Ramos (cell line): ENCODE measurements around the gene ANKS1B.

Experiments
- in situ Hi-C: fragments of 300-500 bp; cut with MboI; formaldehyde crosslinking; loops from one replicate; pipeline ENCODE4 v1.14.3; 2022; ENCODE audit warnings: low sequenced_read_pairs; ENCODE audit not compliant: unreplicated experiment

ANKS1B gene

DNA sequence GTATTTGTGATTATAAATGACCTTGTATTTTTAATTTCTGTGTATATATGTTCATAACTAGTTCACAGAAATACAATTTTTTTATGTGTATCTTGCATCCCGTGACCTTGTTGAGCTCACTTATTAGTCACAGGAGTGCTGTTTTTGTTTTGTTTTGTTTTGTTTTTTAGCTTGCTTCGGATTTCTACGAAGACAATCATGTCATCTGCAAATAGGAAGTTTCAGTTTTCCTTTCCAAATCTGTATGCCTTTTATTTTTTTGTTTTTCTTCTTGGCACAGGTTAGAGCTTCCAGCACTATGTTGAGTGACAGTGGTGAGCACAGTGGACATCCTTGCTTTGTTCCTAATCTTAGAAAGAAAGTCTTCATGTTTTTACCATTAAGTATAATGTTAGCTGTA is 566.4 kb downstream of the ANKS1B start:
- in situ Hi-C loops = no loop called here

DNA sequence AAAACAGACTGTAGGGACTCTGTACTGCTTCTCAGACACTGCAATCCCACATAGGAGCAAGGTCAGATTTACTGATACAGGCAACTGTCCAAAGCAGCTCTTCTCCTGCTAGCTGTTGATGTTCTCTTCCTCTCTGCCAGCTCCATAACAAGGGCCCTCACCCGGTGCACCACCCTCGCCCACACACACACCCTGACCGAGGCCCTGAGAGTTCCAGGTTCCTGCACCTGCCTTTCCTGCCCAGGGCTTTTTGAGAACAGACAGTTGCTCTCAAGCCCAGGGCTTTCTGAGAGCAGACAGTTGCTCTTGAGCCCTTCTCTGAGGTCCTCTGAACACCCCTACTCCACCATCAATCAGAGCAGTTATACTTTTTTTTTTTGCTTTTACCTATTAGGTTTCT is 571.0 kb downstream of the ANKS1B start:
- in situ Hi-C loops = no loop called here

DNA sequence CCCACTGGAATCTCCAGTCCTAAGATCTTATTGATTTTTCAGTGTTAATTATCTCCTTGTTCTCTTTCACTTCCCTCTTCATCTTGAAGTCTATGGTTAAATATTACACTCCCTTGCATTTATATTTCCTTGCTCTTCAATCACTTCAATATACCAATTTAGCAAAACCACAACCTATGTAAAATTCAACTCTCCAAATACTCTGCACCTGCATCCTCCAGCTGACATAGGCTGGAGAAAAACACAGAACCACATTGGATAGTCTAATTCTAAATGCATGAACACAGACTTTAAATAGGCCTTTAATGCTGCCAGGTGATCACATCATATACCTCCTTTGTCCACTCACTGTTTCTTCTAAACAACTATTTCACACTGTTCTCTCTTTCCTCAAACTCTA is 591.0 kb downstream of the ANKS1B start:
- in situ Hi-C loops = loop anchor here (5.0 to 25.0 kb wide), 2 partner anchors 229 to 881 kb away; partner anchors contain the start of gene TMPO

DNA sequence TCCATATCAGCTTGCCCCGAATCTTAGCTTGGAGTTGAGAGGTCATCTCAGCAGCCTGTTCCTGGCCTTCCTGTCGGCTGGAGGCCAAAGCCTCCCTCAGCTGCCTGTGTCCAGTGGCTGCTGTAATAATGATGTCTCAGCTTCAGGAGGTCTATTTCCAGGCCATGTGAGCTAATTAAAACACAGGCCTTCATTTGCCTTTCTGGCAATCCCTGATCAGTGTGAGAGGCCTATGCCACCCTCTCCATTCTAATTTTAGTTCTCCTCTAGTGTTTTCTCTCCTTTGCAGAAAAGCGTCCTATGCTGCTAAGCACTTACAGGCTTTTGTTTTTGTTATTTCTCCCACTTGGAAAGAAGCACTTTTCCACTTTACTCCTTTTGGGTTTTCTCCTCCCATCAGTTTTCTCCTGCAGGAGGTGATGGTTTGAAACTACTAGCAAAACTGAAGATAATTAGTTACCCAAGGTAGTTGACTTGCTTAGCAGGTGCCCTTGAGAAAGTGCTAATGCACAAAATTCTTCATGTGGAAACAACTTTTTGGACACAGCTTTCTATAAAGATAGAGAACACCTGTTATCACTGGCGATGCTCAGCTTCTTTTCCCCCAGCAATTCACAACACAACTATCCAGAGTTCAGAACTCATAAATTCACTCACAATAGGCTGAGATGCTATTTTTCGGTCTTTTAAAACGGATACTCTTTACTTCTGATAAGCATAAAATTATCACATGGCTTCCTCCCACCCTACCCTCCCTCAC is 592.5 kb downstream of the ANKS1B start:
- in situ Hi-C loops = loop anchor here (5.0 to 25.0 kb wide), 2 partner anchors 230 to 880 kb away; partner anchors contain the start of gene TMPO

DNA sequence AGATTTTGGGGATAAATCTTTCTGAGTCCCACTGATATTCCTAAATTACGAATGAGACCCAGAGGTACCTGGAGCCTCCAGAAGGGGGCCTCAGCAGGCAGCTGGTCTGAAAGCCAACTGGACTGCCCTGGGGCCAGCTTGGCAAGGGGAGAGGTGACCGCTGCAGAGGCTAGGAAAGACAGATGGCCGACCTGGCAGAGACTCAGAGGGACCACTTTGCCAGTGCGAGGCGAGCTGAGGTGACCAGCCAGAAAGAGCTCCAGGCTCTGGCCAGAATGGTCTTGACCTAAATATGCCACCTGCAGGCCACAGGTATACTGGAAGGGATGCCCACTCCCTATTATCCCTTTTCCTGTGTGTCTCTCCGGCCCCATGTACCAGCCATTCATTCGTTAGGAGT is 594.0 kb downstream of the ANKS1B start:
- in situ Hi-C loops = loop anchor here (5.0 to 25.0 kb wide), 2 partner anchors 232 to 878 kb away; partner anchors contain the start of gene TMPO

DNA sequence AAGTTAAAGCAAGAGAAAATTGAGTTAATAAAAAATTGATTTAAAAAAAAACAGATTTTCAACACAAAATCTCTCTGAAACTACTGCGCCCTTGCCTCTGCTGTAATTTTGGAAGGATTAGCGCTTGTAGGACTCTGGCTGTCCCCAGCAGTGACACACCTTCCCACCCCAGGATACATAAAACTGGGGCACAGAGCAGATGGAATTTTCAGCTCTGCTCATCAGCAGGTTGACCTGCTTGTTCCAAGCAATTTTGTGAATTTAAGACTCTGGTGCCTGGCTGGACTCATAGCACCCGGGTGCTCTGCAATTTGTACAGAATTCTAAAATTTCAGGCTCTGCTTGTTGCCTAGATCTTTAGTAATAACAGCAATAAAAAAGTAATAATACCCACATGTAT is 595.0 kb downstream of the ANKS1B start:
- in situ Hi-C loops = loop anchor here (5.0 to 25.0 kb wide), 4 partner anchors 233 to 877 kb away; partner anchors contain the start of gene TMPO

DNA sequence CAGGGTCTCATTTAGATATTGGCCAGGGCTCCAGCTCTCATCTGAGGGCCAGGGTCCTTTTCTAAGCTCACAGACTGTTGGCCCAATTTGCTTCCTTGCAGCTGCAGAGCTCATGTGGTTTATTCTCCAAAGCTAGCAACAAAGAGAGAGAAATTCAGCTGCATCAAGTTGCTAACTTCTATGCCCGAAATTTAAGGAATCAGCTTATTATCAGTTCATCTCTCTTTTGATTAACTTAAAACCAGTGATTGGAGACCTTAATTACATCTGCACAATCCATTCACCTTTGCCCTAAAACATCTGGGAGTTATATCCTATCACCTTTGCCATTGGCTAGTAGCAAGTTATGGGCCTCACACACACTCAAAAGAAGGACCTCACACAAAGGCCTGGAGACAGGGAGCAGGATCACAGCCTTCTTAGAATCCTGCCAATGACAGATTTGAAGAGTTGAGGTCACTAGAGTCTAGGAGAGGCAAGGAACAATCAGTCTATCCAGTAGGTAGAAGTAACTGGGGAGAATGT is 596.0 kb downstream of the ANKS1B start:
- in situ Hi-C loops = loop anchor here (5.0 to 25.0 kb wide), 3 partner anchors 344 to 876 kb away; partner anchors contain the start of gene TMPO

DNA sequence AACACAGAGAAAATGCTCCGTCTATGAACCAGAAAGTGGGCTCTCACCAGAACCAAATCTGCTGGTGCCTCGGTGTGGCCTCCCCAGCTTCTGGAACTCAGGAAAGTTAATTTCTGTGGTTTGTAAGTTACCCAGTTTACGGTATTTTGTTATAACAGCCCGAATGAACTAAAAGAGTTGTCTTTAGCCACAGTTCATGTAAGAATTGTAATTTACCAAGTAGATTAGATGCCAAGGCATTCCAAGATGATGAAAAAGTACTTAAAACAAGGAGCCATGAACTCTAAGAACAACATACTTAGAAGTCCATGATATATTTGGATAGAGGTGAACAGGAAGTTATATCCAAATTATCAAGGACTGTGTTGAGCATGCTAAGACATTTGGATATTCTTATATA is 597.1 kb downstream of the ANKS1B start:
- in situ Hi-C loops = loop anchor here (5.0 to 25.0 kb wide), 3 partner anchors 343 to 875 kb away; partner anchors contain the start of gene TMPO

DNA sequence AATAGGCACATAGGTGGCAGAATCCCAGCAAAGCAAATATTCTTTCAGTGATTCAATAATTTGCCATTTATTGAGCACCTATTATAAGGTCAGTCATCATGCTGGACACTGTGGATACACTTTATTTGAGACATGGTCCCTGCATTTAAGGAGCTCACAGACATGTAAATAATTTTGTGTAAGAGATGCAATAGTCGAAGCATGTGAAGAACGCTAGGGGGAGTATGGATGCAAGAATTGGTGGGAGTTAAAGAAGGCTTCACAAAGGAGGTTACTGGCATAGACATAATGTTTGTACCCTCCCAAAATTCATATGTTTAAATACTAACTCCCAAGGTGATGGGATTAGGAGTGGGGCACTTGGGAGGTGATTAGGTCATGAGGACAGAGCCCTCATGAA is 597.8 kb downstream of the ANKS1B start:
- in situ Hi-C loops = loop anchor here (5.0 to 25.0 kb wide), 3 partner anchors 342 to 875 kb away; partner anchors contain the start of gene TMPO

DNA sequence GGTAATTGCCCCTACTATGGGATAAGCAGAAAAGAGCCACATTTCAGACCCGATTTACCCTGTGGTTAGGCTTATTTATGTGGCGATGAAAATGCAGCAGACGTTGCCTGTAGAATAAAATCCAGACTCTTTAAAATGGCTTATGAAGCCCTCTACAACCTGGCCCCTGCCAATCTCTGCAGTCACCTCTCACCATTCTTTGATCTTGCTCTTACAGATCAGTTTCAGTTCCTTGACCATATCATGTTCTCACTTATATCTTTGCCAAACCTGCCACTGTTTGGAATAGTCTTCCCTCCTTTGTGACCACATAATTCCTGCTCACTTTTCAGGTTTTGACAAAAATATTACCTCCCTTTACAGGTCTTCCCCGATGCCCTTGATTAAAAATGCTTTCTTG is 601.5 kb downstream of the ANKS1B start:
- in situ Hi-C loops = loop anchor here (10.0 to 25.0 kb wide), 2 partner anchors 338 to 871 kb away; partner anchors contain the start of gene TMPO

DNA sequence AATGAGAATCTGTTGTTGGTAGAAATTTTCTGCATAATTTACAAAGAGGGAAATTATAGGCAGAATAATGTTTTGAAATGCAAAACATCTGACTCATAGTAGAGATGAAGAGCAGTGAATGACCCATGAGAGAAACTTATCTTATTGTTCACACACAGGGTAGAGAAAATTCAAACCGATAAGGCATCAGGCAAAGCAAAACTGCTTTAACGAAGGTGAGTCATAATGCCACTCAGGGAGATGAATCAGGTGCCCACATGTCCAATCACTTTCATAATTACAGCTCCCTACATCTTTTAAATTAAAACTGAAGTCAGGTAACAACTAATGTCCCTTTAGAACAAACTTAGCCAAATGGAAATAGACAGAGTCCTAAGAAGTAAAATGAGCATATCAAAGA is 602.7 kb downstream of the ANKS1B start:
- in situ Hi-C loops = loop anchor here (10.0 to 25.0 kb wide), 2 partner anchors 337 to 870 kb away; partner anchors contain the start of gene TMPO

DNA sequence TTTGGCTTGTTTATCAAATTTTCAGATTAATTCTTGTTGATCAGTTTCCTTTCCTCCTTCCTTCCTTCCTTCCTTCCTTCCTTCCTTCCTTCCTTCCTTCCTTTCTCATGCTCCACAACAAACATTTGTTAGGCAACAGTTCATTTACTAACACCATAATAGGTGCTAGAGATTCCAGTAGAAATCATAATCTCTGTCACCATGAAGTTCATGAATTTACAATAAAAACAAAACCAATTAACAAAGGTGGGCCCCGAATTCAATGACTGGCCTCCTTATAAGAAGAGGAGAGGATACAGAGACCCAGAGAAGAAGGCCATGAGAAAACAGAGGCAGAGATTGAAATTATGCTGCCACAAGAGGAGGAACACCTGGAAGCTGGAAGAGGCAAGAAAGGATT is 604.0 kb downstream of the ANKS1B start:
- in situ Hi-C loops = loop anchor here (10.0 to 25.0 kb wide), 2 partner anchors 336 to 868 kb away; partner anchors contain the start of gene TMPO

DNA sequence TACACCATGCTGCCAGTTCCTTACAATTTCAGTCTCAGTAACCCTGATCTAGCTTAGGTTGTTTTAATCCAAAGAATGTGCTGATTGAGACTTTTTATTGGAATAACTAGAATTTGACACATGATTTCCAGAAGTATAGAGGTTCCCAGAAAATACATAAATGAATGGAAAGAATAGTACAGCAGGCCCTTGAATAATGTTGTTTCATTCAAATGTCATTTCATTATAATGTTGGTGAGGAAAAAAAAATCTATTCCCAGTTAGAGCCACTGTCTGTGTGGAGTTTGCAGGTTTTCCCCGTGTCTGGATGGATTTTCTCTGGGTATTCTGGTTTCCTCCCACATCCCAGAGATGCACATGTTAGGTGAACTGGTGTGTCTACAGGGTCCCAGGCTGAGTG is 610.7 kb downstream of the ANKS1B start:
- in situ Hi-C loops = no loop called here

DNA sequence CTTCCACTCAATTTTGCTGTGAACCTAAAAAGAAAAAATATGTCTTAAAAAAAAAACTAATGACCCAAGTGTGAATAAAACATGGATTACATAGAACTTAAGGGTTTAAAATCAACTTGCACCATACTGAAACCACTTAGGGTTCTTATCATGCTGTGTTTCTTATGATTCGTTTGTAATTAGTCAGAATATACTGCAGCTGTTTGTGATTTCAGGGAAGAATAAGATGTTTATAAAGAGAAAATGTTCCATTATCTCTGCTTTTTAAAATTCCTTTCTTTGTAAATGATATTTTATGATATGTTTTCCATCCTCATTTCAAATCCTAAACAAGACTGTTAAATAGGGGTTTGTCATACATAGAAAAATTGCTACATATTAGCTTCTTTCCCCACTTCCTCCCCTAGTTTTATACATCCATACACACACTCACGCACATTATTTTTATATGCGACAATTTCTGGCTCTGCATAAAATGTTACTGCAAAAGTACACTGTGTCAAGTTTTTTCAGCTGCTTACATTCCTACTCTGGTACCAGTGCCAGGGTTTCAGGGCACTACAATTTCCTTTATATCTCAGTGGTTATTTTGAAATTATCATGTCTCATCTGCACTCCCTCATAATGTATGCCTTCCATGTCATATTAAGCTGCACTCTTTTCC is 612.3 kb downstream of the ANKS1B start:
- in situ Hi-C loops = no loop called here

DNA sequence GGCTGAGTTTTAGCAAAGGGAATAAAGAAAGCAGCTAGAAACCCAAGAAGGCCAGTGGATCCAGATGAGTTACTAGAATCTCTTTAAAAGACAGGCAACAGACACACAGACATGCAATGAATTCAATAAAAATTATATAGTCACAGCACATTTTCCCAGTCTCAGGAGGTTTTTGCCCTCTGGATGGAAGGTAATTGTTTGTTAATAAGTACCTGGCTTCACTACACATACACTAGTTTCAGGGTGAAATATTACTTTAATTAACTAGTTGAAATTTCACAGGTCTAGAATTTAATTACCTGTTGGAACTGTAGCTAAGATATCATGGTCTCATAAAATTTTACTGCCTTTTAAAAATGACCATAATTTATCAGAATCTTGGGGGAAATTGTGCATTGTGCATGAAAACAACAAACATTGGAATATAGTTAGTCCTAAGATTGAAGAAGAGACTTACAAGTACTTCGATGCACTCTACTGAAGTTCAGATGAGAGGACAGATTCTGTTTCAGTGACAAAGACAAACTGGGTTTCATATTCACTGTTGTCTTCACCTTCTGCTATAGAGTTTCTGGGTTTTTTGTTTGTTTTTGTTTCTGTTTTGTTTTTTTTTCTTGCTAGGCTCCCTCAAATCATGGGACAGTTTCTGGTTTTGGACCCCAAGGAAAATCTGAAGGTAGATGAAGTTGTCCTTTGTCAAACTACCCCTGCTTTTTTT is 614.2 kb downstream of the ANKS1B start:
- in situ Hi-C loops = no loop called here

DNA sequence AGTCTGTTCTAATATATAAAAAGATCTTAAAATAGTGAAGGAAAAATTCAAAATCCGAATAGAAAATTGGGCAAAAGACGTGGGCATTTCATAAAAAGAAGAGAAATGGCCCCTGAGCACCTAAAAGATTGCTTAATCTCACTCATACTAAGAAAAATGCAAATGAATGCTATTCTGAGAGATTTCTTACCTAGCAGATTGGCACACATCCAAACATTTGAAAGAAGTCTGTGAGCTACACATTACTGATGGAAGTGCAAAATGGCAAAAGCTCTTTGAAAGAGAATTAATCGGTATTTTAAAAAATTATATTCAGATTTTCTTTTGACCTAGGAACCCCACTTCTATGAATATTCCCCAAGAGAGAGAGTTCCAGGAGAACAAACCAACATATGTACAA is 617.6 kb downstream of the ANKS1B start:
- in situ Hi-C loops = no loop called here

DNA sequence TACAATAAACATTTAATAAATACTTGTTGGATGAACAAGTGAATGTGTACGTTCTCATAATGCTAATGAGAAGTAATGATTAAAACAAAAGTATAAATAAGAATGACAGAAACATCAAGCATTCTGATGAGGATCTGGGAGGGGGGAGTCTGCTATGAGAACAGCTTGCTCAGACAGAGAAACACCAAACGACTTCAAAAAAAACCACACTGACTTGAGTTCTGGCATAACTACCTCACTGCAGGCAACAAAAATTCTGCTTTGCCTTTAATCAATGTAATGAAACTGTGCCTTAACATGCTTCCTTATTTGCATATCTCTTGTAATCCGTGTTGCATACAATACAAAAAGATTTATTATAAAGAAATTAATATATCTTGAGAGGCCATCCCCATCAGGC is 632.5 kb downstream of the ANKS1B start:
- in situ Hi-C loops = no loop called here

DNA sequence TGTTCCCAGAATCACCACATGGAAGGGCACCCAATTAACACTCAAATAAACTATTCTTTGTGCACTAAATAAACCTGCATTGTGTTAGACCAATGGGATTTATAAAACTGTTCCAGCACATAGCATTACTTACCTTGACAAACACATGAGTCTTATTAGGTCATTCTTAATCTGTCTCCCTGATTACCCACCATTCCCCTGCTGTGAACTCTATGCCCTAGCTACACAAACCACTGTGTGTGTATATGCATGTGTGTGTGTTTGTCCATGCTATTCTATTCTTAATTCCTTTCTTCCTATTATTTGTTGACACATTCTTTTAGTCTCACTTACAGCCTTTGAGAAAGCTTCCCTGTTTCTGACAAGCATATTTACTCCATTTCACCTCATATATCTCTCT is 640.8 kb downstream of the ANKS1B start:
- in situ Hi-C loops = no loop called here

DNA sequence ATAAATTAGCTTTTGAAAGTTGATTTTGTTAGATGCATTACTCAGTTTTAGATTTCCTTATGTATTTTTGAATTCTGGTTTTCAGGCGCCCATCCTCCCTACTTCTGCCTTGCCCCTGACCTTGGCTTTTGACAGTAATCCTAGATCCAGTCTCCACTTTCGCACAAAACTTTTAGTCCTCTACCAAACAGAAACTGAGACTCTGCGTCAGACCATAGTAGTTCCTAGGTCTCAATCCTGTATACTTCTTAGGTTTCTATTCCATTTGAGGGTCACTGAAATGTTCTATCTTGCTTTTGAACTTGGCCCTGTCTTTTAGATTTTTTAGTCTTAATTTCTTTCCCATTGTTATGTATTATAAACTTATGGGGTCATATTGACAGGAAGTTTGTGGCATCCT is 645.1 kb downstream of the ANKS1B start:
- in situ Hi-C loops = no loop called here
